HG02973 (cell line): ENCODE data around the gene MBNL2.

Experiments
- ATAC-seq: cut with Tn5 transposase; IDR thresholded peaks from one replicate; pipeline ENCODE4 v1.9.1; 2021; ENCODE audit warnings: moderate library complexity; ENCODE audit not compliant: unreplicated experiment

Gene MBNL2

GRCh38 chr13:97295283-97296182 lies 73.4 kb downstream of the MBNL2 start:
- no peak for ATAC-seq

DNA sequence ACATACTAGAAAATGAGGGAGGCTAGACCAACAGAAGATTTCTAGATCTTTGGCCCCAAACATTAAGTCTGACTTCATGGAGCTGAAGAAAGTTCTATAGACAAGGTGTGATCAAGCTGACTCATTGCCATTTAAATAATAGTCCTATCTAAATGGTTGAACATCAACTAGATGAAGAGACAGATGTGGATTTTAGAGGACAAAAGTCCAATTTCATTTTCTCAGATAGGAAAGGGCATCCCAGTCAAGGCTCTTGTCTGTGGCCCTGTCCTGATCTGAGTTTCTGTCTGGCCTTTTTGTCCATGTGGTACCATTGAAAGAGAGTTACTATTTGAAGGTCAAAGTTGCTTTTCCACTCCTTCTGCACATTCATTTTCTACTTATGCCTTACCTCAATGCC lies 74.6 kb downstream of the MBNL2 start:
- ATAC-seq: no peak

DNA sequence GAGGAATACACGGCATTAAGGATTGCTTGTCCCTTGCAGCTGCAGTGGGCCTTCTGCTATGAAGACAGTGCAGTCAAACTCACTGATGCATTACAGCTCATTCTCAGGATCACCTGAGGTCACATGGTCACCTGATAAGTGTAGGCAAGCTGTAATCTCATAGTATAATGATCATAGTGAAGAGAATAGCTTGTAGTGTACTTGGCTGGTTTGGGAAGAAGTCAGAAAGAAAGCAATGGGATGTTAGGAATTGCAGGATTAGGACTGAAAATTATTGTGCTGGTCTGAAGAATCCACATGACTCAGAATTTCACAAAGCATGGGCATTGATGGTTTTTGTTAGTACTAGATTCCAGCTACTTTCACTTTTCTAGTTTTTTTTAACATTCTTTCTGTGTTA lies 76.7 kb downstream of the MBNL2 start:
- ATAC-seq: no peak

- no peak for ATAC-seq
Measured at GRCh38 chr13:97300871-97301270, 78.7 kb downstream of the MBNL2 start.

- no peak for ATAC-seq
Measured at GRCh38 chr13:97301382-97302095, 79.4 kb downstream of the MBNL2 start.

DNA sequence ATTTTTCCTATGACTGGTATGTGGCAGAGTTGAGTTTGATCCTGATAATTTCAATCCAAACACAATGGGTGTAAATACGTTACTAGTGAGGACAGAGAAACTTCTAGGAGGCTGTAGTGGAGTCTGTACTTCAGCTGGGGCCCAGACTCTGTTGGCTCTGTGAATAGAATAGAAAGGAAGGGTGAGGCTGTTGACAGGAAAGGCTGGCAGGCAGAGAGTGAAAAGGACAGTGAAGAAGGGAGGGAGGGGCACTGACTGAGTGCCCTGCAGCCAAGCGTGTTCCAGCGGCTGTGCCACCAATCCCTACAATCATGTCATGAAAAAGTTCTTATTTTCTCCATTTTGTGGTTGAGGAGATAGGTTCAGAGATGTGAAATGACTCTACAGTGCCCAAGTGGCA lies 80.5 kb downstream of the MBNL2 start:
- no peak for ATAC-seq

DNA sequence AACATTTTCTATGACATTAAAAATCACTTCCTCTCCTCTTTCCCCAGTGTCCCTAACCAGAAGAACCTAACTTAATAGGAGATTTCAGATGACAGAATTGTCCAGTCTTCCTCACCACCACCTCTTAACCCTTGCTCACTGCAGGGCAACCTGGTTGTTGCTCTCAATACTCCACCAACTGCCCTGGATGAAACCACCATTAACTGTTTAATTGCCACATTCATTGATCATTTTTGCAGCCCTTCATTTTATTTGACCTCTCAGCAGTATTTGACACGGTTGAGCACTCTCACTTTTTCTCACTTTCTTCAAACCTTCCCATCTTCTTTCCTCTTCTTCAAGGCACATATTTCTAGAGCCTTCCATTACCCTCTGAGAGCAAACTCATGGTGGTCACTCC lies 84.0 kb downstream of the MBNL2 start:
- no peak for ATAC-seq

- ATAC-seq: no peak
Measured at GRCh38 chr13:97306645-97307044, 84.5 kb downstream of the MBNL2 start.

GRCh38 chr13:97307118-97307881 lies 85.2 kb downstream of the MBNL2 start:
- no peak for ATAC-seq

DNA sequence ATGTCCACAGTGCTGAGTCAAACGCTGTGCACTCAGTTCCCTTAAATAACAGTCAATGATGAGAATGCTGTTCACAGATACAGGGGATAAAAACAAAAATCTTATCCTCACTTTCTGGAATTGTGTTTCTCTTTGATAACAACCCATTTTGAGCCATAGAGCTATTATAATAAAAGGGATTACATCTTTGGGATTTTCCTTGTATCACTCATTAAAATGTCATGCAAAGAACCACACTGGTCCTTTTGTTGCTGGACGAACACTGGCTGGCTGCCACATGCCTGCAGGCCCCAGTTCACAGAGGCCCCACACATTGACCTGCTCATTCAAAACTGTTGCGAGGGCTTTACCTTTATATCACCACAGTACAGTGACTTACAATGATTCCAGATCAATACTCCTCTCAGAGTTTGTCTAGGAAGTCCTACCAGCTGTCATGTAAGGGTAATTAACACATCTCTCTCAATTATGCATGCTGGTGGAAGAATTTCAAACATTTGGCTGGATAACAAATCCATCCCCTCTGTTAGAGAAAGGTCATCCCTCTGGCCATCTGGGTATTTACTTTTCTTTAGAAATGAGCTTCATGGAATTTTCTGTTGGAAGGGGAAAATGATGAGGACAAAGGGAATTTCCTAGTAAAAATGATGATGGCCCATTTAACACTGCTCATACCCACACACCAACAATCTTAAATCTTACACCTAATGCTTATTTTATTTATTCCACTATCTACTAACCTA lies 85.9 kb downstream of the MBNL2 start:
- no peak for ATAC-seq

- ATAC-seq: no peak
Measured at GRCh38 chr13:97308735-97309429, 86.7 kb downstream of the MBNL2 start.

- ATAC-seq: no peak
Measured at GRCh38 chr13:97310809-97311436, 88.8 kb downstream of the MBNL2 start.

GRCh38 chr13:97311956-97312355 lies 89.8 kb downstream of the MBNL2 start:
- no peak for ATAC-seq

- no peak for ATAC-seq
Measured at GRCh38 chr13:97313551-97314260, 91.6 kb downstream of the MBNL2 start.

- ATAC-seq: no peak
Measured at GRCh38 chr13:97316390-97316789, 94.3 kb downstream of the MBNL2 start.

- ATAC-seq: no peak
Measured at GRCh38 chr13:97317933-97318332, 95.8 kb downstream of the MBNL2 start.

DNA sequence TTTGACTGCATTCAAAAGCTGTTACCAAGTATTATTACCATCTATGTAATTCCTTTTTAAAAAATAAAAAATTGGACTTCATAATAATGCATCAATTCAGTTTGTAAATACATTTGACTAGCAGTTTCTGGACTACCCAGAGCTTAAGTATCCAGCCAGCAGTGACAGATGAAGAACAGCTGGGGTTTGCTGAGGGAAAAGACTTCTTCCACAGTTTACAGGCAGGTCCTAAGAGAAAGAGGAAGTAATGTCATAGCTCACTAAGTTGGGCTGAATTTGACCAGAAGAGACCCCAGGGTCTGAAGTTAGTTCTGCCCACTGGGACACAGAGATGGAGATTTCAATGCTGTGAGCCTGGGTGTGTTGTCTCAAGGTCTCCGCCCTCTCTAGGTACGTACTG lies 96.4 kb downstream of the MBNL2 start:
- ATAC-seq: no peak

- ATAC-seq: no peak
Measured at GRCh38 chr13:97319113-97319720, 97.1 kb downstream of the MBNL2 start.

GRCh38 chr13:97321101-97321500 lies 99.0 kb downstream of the MBNL2 start:
- no peak for ATAC-seq
